Gastrocnemius medialis (tissue), 4 donors: ENCODE data around the gene DHDDS.

ENCODE experiments used
- CTCF ChIP-seq, 5 experiments: fragments of 450-650 bp in 3 of 5; fragments of 200-600 bp in 2 of 5; sonication (generic) in 2 of 5; IDR thresholded peaks in 4 of 5; conservative IDR thresholded peaks in 1 of 5; 1 replicate in 4 of 5; 2 replicates in 1 of 5; pipeline ENCODE4 v1.5.1; 2016 to 2019; ENCODE audit warnings: antibody characterized with exemption in 5 of 5, mild to moderate bottlenecking in 3 of 5, moderate library complexity in 3 of 5
- POLR2A ChIP-seq, 2 donors: fragments of 450-650 bp; IDR thresholded peaks; one replicate each; pipeline ENCODE4 v1.6.1; 2017; ENCODE audit warnings: antibody characterized with exemption in 2 of 2, mild to moderate bottlenecking in 2 of 2, moderate library complexity in 2 of 2

- TF ChIP-seq POLR2A (IDR thresholded peaks at IDR 0.05), result no peak
- no peak for TF ChIP-seq CTCF (IDR thresholded peaks at IDR 0.05 in 4 of 5, conservative IDR thresholded peaks at IDR 0.05 in 1 of 5)
Observed at GRCh38 chr1:26459573-26460031, 27.5 kb downstream of the DHDDS start.
